ENCODE measurements around the gene SCARF2.
A peak's percentile ranks its signal among the peaks of the same experiment; 100 is the strongest.

The SCARF2 gene

GRCh38 chr22:20424568-20424931 is 13.1 kb downstream of the SCARF2 start:
- DNase-seq (ENCODE audit: low spot score), result no peak
- Histone ChIP-seq H3K27ac (peak overlapping the region; percentile 24 to 70), H3K4me3 (peak overlapping the region; percentile 6)
- TF ChIP-seq CTCF (IDR thresholded peaks at IDR 0.05), result no peak

GRCh38 chr22:20423906-20424551 is 13.6 kb downstream of the SCARF2 start:
- no peak for DNase-seq (ENCODE audit: low spot score)
- no peak for TF ChIP-seq CTCF (IDR thresholded peaks at IDR 0.05)
- peak overlapping the region; percentile 24 to 70 for H3K27ac ChIP-seq
- H3K4me3 ChIP-seq, result peak overlapping the region; percentile 6

GRCh38 chr22:20423008-20423905 is 14.4 kb downstream of the SCARF2 start:
- no peak for DNase-seq (ENCODE audit: low spot score)
- no peak for TF ChIP-seq CTCF (IDR thresholded peaks at IDR 0.05)
- H3K27ac ChIP-seq, result peak overlapping the region; percentile 24 to 70

GRCh38 chr22:20422271-20423007 is 15.2 kb downstream of the SCARF2 start:
- TF ChIP-seq CTCF (IDR thresholded peaks at IDR 0.05), result no peak
- Histone ChIP-seq H3K27ac (peak overlapping the region in 1 of 2 donors; percentile 70), H3K4me3 (no peak overlapping the region)
- DNase-seq (ENCODE audit: low spot score), result no peak

More at GRCh38 chr22:20423008-20423905, 14.4 kb downstream of the SCARF2 start:
- no peak overlapping the region for H3K4me3 ChIP-seq

GRCh38 chr22:20421507-20421874 is 16.1 kb downstream of the SCARF2 start:
- TF ChIP-seq CTCF (IDR thresholded peaks at IDR 0.05), result no peak
- Histone ChIP-seq H3K27ac (no peak overlapping the region), H3K4me3 (no peak overlapping the region)
- no peak for DNase-seq (ENCODE audit: low spot score)

- Histone ChIP-seq H3K4me3 (no peak overlapping the region), H3K27ac (no peak overlapping the region)
- TF ChIP-seq CTCF (IDR thresholded peaks at IDR 0.05), result no peak
- DNase-seq (ENCODE audit: low spot score), result peak; percentile 68
These were observed 17.3 kb downstream of the SCARF2 start for GRCh38 chr22:20420157-20420842.

All from coronary artery (tissue), 2 donors.